Mesendoderm (in vitro differentiated cells): ENCODE results near the gene COMP.

Experiments
- DNase-seq: peaks from one replicate; pipeline ENCODE4 v3.0.0; 2013
- H2AK5ac ChIP-seq: 2 replicates; pipeline ENCODE4 v1.6.1; 2013; ENCODE audit warnings: low read length, inconsistent platforms
- H2BK120ac ChIP-seq: 2 replicates; pipeline ENCODE4 v1.6.1; 2013; ENCODE audit warnings: low read depth, mild to moderate bottlenecking, low read length, moderate library complexity, mixed read lengths
- H2BK15ac ChIP-seq: replicated peaks from 2 replicates; pipeline ENCODE4 v1.6.1; 2013; ENCODE audit warnings: low read depth, mild to moderate bottlenecking, moderate library complexity
- H2BK5ac ChIP-seq: 2 replicates; pipeline ENCODE4 v1.6.1; 2013; ENCODE audit warnings: low read length, inconsistent platforms
- H3K18ac ChIP-seq: 2 replicates; pipeline ENCODE4 v1.6.1; 2013; ENCODE audit warnings: mild to moderate bottlenecking, low read length, mixed read lengths
- H3K23ac ChIP-seq: one replicate; pipeline ENCODE4 v1.6.1; 2013; ENCODE audit warnings: low read length
- H3K27ac ChIP-seq: 2 replicates; pipeline ENCODE4 v1.5.1; 2013; ENCODE audit warnings: low read depth, mild to moderate bottlenecking, inconsistent platforms, low read length, moderate library complexity
- H3K27me3 ChIP-seq: 2 replicates; pipeline ENCODE4 v1.6.1; 2013; ENCODE audit warnings: low read length, control low read depth, mild to moderate bottlenecking, inconsistent platforms; ENCODE audit not compliant: insufficient read depth, poor library complexity
- H3K36me3 ChIP-seq: 2 replicates; pipeline ENCODE4 v1.6.1; 2013; ENCODE audit warnings: low read length, inconsistent platforms; ENCODE audit not compliant: control insufficient read depth, insufficient read depth
- H3K4ac ChIP-seq: one replicate; pipeline ENCODE4 v1.6.1; 2013; ENCODE audit warnings: low read depth, mild to moderate bottlenecking, low read length, moderate library complexity
- H3K4me1 ChIP-seq: 2 replicates; pipeline ENCODE4 v1.6.1; 2013; ENCODE audit warnings: low read depth, low read length, inconsistent platforms; ENCODE audit not compliant: control insufficient read depth
- H3K4me2 ChIP-seq: 2 replicates; pipeline ENCODE4 v1.6.1; 2013; ENCODE audit warnings: low read length
- H3K4me3 ChIP-seq: 2 replicates; pipeline ENCODE4 v1.5.1; 2013; ENCODE audit warnings: mild to moderate bottlenecking, low read length
- H3K56ac ChIP-seq: one replicate; pipeline ENCODE4 v1.6.1; 2013; ENCODE audit warnings: low read length
- H3K79me1 ChIP-seq: 2 replicates; pipeline ENCODE4 v1.6.1; 2013; ENCODE audit warnings: low read length, inconsistent platforms
- H3K79me2 ChIP-seq: 2 replicates; pipeline ENCODE4 v1.6.1; 2013; ENCODE audit warnings: mild to moderate bottlenecking, low read length; ENCODE audit not compliant: control insufficient read depth, insufficient read depth
- H3K9ac ChIP-seq: 2 replicates; pipeline ENCODE4 v1.6.1; 2013; ENCODE audit warnings: low read length, inconsistent platforms
- H4K5ac ChIP-seq: one replicate; pipeline ENCODE4 v1.6.1; 2013; ENCODE audit warnings: low read length
- H4K8ac ChIP-seq: one replicate; pipeline ENCODE4 v1.6.1; 2013; ENCODE audit warnings: low read depth, mild to moderate bottlenecking, control low read depth, low read length, moderate library complexity
- WGBS: extraction: QIAGEN DNeasy Blood & Tissue Kit; methylation state at CpG from one replicate; pipeline ENCODE4 v1.1.7; 2013; ENCODE audit warnings: low lambda C conversion rate, missing lambda C conversion rate; ENCODE audit not compliant: insufficient coverage; ENCODE audit errors: extremely low coverage; 5-methylcytosine and 5-hydroxymethylcytosine counted together

COMP gene

DNA sequence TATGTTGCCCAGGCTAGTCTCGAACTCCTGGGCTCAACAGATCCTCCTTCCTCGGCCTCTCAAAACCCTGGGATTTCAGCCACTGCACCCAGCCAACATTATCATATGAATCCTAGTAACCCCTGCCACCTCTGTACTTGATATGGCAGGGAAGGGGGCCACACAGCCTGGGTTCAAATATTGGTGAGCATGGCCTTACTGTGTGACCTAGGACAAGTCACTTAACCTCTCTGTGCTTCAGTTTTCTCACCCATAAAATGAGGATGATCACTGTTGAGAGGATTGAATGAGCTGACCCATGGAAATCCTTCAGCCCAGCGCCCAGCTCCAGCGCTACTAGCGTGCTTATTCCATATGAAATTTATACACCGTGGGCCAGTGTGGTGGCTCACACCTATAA, 3.6 kb upstream of the COMP start:
- Histone ChIP-seq H3K4ac (no peak overlapping the region), H3K18ac (no peak overlapping the region), H3K9ac (no peak overlapping the region), H3K4me3 (no peak overlapping the region), H3K36me3 (no peaks in the 10 kb centered on the region), H2BK120ac (no peak overlapping the region), H3K27ac (no peak overlapping the region), H3K79me1 (no peaks in the 10 kb centered on the region), H3K4me1 (no peaks in the 10 kb centered on the region), H2BK5ac (no peak overlapping the region), H3K23ac (no peak overlapping the region), H2BK15ac (no peak overlapping the region), H3K56ac (no peak overlapping the region), H3K79me2 (no peaks in the 10 kb centered on the region), H3K27me3 (peaks cover 33% of the 10 kb centered on the region), H4K5ac (no peak overlapping the region), H4K8ac (no peak overlapping the region), H2AK5ac (no peak overlapping the region), H3K4me2 (no peak overlapping the region)
- WGBS = no CpG with 5 or more reads among the region's 6 CpGs
- DNase-seq = no peak

DNA sequence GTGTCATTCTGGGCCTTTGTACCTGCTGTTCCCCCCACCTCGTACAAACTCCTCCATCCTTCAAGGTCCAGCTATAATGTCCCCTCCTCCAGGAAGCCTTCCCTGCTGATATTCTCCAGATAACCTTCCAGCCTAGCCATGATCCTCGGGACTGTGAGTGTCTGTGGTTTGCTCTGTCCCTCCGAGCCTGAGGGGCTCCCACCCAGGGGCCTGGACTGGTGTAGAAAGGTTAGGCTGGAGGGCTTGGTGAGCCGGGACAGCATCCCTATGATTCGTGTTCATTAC, 2.9 kb upstream of the COMP start:
- H3K27me3 ChIP-seq = peaks cover 41% of the 10 kb centered on the region
- no peaks in the 10 kb centered on the region for H3K79me2 ChIP-seq
- H2BK15ac ChIP-seq = no peak overlapping the region
- H4K8ac ChIP-seq = no peak overlapping the region
- H3K23ac ChIP-seq = no peak overlapping the region
- no peaks in the 10 kb centered on the region for H3K79me1 ChIP-seq
- H2BK120ac ChIP-seq = no peak overlapping the region
- no peak for DNase-seq
- H3K4ac ChIP-seq = no peak overlapping the region
- H3K36me3 ChIP-seq = no peaks in the 10 kb centered on the region
- H3K18ac ChIP-seq = no peak overlapping the region
- no peak overlapping the region for H3K27ac ChIP-seq
- no peak overlapping the region for H4K5ac ChIP-seq
- no peak overlapping the region for H3K56ac ChIP-seq
- WGBS = no CpG with 5 or more reads among the region's 5 CpGs
- no peak overlapping the region for H2AK5ac ChIP-seq
- no peak overlapping the region for H2BK5ac ChIP-seq
- no peak overlapping the region for H3K4me2 ChIP-seq
- no peak overlapping the region for H3K9ac ChIP-seq
- no peaks in the 10 kb centered on the region for H3K4me1 ChIP-seq
- H3K4me3 ChIP-seq = no peak overlapping the region

DNA sequence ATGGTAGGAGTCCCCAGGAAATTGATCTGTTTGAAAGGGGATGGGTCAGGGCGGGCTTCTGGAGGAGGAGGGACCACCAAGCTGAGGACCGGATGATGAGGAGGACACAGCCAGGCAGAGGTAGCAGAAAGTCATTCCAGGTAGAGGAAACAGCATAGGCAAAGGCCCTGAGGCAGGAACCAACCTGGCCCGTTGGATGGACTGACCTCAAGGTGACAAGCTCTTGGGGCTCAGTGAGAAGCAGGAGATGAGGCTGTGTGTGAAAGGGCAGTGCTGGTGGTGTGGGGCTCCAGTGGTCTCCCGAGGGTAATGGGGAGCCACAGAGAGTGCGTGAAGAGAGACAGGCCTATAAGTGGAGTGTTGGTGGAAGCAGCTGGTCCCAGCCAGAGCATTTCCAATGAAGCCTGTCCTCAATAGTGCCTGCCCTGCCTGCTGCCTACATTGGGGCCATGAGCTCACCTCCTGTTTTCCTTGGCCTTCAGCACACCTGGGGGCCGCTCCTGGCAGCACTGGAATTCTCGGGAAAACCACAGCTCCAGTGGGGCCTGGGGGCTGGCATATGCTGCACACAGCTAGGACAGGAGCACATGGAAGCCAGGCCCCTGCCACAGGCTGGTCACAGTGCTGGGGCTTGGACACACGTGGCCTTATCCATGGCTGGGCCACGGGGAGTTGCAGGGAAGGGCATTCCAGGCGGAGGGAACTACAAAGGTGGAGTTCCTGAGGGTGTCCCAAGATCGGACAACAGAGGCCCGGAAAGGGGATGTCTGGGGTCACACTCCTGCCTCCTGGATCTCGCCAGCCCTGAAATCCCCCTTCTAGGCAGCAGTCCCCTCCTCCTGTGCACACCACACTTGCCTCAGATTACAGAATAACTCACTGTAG, 2.3 kb upstream of the COMP start:
- H3K4me3 ChIP-seq = no peak overlapping the region
- H2BK5ac ChIP-seq = no peak overlapping the region
- no peak overlapping the region for H4K8ac ChIP-seq
- H3K79me2 ChIP-seq = no peaks in the 10 kb centered on the region
- H3K56ac ChIP-seq = no peak overlapping the region
- H2AK5ac ChIP-seq = no peak overlapping the region
- H3K23ac ChIP-seq = no peak overlapping the region
- no peak overlapping the region for H3K4me2 ChIP-seq
- no peak overlapping the region for H2BK15ac ChIP-seq
- DNase-seq = no peak
- H3K9ac ChIP-seq = no peak overlapping the region
- no peaks in the 10 kb centered on the region for H3K79me1 ChIP-seq
- no peak overlapping the region for H4K5ac ChIP-seq
- H3K27me3 ChIP-seq = peaks cover 46% of the 10 kb centered on the region
- H2BK120ac ChIP-seq = no peak overlapping the region
- no peak overlapping the region for H3K4ac ChIP-seq
- no peak overlapping the region for H3K27ac ChIP-seq
- H3K36me3 ChIP-seq = no peaks in the 10 kb centered on the region
- no peak overlapping the region for H3K18ac ChIP-seq
- WGBS = no CpG with 5 or more reads among the region's 13 CpGs
- H3K4me1 ChIP-seq = no peaks in the 10 kb centered on the region

DNA sequence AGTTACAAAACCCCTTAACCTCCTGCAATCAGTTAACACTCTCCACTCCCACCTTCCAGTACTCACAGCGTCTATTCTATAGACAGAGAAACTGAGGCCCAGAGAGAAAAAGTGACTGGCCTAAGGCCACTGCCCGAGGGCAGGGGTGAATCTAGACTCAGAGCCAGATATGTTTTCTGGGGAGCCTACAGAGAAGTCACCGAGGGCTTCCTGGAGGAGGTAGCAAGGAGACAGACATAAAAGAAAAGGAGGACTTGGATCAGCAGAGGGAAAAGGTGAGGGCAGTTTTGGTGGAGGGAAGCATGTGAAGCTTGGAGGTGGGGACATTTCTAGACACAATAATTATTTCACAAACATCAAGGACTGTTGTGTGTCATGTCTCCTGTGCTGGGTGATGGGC, 1.6 kb upstream of the COMP start:
- no peak overlapping the region for H4K5ac ChIP-seq
- WGBS = no CpG with 5 or more reads among the region's 3 CpGs
- no peak overlapping the region for H4K8ac ChIP-seq
- H3K36me3 ChIP-seq = no peaks in the 10 kb centered on the region
- no peak for DNase-seq
- H2BK120ac ChIP-seq = no peak overlapping the region
- H3K4me1 ChIP-seq = no peaks in the 10 kb centered on the region
- H3K18ac ChIP-seq = no peak overlapping the region
- H2AK5ac ChIP-seq = no peak overlapping the region
- no peak overlapping the region for H2BK15ac ChIP-seq
- peaks cover 50% of the 10 kb centered on the region for H3K27me3 ChIP-seq
- H3K23ac ChIP-seq = no peak overlapping the region
- H3K79me2 ChIP-seq = no peaks in the 10 kb centered on the region
- no peak overlapping the region for H3K4ac ChIP-seq
- H3K9ac ChIP-seq = no peak overlapping the region
- no peaks in the 10 kb centered on the region for H3K79me1 ChIP-seq
- no peak overlapping the region for H3K27ac ChIP-seq
- no peak overlapping the region for H3K56ac ChIP-seq
- H3K4me2 ChIP-seq = no peak overlapping the region
- H3K4me3 ChIP-seq = no peak overlapping the region
- no peak overlapping the region for H2BK5ac ChIP-seq

DNA sequence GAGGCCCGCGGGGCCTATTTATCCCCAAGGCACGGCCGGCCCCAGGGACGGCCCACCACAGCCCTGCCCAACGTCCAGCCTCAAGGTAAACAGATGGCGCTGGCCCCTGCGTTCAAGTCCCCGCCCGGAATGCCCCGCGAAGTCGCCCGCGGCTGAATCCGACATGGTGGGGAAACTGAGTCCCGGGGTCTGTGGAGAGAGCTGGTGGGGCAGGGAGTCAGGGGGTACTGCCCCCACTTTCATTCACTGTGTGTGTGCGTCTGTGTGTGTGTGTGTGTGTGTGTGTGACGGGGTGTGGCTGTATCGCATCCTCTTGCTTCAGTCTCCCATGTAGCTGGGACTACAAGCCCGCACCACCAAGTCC, 192 bp upstream of the COMP start:
- Histone ChIP-seq H3K36me3 (no peaks in the 10 kb centered on the region), H3K9ac (no peak overlapping the region), H4K8ac (no peak overlapping the region), H4K5ac (no peak overlapping the region), H2BK5ac (no peak overlapping the region), H2BK15ac (no peak overlapping the region), H3K79me2 (no peaks in the 10 kb centered on the region), H2AK5ac (no peak overlapping the region), H3K18ac (no peak overlapping the region), H3K56ac (no peak overlapping the region), H3K4ac (no peak overlapping the region), H3K79me1 (no peaks in the 10 kb centered on the region), H3K4me2 (no peak overlapping the region), H2BK120ac (no peak overlapping the region), H3K4me3 (no peak overlapping the region), H3K4me1 (no peaks in the 10 kb centered on the region), H3K27me3 (peaks cover 55% of the 10 kb centered on the region), H3K23ac (no peak overlapping the region), H3K27ac (no peak overlapping the region)
- no CpG with 5 or more reads among the region's 21 CpGs for WGBS
- DNase-seq = no peak
